HG02623 (cell line): ENCODE results near the gene HAUS3.

Experiments used
- ATAC-seq: cut with Tn5 transposase; IDR thresholded peaks from one replicate; pipeline ENCODE4 v1.9.1; 2021; ENCODE audit warnings: moderate library complexity; ENCODE audit not compliant: unreplicated experiment

The HAUS3 gene, protein sequence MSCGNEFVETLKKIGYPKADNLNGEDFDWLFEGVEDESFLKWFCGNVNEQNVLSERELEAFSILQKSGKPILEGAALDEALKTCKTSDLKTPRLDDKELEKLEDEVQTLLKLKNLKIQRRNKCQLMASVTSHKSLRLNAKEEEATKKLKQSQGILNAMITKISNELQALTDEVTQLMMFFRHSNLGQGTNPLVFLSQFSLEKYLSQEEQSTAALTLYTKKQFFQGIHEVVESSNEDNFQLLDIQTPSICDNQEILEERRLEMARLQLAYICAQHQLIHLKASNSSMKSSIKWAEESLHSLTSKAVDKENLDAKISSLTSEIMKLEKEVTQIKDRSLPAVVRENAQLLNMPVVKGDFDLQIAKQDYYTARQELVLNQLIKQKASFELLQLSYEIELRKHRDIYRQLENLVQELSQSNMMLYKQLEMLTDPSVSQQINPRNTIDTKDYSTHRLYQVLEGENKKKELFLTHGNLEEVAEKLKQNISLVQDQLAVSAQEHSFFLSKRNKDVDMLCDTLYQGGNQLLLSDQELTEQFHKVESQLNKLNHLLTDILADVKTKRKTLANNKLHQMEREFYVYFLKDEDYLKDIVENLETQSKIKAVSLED

DNA sequence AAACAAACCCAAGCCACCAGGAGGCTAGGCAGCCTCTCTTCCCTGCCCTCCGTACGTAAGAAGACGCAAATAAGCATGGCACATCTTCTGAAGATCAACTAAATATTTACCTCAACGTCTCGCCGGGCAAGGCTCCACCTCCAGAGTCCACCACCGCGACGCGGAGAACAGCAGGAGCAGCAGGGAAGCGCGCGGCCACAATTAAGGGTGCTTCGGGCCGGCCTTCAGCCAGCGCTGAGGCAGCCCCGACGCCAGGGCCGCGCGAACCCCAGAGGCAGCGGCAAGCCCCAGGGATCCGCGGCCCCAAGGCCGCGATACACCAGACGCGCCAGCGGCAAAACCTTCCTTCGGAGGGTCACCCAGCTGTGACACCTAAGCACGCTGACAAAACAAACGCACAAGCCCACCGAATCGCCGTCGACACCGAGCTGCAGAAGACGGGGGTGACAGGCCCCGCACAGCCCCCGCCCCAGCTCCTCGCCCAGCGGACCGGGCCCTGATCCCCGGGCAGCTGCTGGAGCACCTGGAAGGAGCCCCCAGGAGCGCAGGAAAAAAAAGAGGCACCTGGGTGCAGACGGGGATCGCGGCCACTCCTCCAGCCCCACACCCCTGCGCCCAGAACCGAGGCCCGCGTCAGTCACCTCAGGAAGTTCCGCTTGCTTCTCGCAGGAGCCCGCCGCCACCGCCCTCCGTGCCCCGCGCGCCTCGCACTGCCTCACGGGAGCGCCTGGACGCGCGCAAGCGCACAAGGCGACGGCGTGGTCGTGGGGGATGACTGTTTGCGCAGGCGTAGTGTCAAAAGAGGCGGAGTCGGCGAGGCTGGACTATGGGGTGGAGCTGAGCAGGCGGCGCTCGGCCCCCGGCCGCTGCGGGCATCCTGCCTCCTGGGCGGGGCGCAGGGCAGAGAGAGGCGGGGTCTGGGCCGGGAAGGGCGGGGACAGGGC lies at the start of gene HAUS3, which contains the start of gene POLN:
TSS of gene HAUS3 (minus strand) at position 712 of the 944 bp plus-strand sequence. CDS start 1,175 bp downstream, outside the sequence.
TSS of gene POLN (minus strand) at position 712 of the 944 bp plus-strand sequence. CDS start 12,890 bp downstream, outside the sequence.
- ATAC-seq: peak; percentile 82

DNA sequence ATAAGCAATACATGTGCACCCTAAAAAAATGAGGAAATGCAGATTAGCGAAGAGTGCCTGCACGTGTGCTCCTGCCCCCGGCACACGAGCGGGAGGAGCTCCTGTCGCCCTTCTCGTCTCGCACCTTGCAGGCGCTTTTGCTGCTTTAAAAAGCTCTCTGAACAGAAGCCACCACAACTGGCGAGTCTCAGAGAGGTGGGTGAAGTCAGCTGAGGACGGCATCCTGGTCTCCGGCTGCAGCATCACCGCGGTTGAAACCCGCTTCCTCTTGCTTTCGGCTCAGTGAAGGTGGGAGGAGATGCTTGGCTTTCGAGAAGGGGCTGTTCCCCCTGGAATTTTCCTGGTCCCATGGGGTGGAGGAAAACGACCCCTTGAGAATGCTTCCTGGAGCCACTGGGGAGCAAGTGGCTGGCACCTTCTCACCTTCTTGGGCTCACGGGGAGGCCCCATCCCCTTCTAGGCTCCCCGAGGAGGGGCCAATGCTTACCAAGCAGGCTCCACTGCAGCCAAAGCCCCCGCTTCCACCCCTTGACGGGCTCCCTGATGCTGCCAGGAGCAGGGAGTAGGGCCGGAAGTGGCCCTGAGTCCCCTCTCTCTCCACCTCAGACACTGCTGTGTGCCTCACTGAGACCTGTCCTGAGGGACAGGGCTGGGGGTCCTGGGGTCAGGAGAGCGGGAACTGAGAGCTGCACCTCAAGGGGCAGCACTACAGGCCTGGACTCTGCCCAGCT lies 49.2 kb upstream of the HAUS3 start:
- no peak for ATAC-seq

DNA sequence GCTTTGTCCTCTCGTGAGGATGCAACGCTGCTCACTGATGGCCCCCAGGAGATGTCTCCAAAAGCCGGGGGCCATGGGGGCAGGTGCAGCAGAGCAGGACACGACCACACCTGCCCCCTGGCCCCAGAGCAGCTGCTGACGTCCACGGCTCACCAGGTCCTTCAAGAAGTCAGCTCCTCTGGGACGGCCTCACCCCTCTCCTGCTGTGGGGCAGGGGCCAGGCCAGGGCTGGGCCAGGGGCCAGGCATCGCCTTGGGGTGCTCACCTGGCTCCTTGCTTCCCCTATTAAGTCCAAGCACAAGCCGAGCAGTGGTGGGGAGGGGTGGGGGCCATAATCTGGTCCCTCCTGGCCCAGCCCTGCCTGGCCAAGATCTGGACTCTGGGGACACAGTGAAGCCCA lies 48.6 kb upstream of the HAUS3 start:
- no peak for ATAC-seq

DNA sequence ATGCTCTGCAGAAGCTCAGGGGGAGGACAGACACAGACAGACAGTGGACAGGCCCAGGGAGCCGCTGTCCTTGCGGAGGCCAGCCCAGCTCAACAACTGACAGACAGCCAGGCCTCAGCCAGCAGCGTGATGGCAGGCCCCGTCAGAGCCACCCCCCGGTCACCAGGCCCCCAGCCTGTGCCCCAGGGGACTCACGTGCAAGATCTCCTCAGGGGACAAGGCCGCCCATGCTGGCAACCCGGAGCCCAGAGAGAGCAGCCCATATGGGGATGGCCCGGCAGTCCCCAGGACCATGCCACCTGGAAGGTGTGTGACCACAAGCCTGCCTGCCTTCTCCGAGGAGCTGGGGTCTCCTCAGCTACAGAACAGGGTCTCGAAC lies 48.0 kb upstream of the HAUS3 start:
- no peak for ATAC-seq

DNA sequence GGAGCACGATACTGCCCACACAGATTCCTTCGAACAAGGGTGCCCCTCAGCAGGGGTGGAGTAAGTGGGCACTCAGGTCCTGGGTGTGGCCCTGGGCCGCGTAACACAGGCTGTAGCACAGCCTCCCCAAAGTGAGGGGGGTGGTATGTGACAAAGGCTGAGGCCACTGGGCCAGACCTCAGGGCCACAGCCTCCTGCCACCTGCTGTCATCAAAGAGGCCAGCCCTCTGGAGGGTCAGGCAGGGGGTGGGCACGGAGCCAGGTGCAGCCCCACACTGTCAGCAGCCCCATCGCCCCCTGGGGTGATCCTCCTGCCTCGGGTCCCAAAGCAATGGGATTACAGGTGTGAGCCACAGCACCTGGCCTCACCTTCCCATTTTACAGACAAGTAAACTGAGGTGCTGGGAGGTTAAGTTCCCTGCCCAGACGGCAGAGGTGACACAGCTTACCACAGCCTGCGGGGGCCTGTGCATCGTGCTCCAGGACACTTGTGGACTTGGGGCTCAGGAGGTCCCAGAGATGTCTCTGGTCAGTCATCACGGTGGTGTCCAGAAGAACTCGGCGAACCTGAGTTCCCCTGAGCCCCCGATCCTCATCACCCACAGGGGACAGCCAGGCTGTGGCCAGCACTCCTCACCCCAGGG lies 47.5 kb upstream of the HAUS3 start:
- ATAC-seq: no peak

DNA sequence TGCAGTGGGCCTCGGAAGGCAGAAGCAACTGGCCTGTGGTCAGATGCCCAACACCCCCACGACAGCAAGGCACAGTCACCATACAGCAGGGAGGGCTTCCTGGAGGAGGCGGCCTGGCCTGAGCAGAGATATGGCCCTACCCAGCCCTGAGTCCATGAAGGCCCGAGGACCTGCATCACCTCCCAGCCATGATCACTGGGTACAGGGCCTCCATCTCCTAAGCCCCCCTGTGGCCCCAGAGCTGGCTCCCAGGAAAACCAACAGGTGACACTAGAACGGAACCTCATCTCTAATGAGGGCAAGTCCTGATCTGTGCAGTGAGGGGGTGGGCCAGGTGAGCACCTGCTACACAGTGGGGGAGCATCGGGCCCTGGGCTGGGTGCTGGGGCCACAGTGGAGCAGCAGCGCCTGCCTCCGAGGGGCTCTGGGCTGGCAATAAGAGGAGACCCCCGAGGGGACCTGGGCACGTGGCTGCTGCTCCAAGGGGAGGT lies 46.2 kb upstream of the HAUS3 start:
- ATAC-seq: no peak

DNA sequence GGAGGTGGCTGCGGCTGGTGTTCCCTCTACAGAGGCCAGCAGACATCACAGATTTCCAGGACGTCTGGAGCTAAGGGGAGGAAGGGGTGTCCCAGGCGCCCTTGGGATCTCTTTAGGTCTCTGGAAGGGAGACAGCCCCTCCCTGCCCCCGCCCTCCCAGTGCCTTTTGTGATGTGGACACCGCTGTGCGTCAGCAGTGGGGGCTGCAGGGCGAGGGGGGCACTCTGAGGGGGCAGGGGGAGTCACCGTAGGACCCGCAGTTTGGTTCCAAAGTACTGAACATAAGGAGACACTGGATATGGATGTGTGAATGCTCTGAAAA lies 45.6 kb upstream of the HAUS3 start:
- no peak for ATAC-seq

DNA sequence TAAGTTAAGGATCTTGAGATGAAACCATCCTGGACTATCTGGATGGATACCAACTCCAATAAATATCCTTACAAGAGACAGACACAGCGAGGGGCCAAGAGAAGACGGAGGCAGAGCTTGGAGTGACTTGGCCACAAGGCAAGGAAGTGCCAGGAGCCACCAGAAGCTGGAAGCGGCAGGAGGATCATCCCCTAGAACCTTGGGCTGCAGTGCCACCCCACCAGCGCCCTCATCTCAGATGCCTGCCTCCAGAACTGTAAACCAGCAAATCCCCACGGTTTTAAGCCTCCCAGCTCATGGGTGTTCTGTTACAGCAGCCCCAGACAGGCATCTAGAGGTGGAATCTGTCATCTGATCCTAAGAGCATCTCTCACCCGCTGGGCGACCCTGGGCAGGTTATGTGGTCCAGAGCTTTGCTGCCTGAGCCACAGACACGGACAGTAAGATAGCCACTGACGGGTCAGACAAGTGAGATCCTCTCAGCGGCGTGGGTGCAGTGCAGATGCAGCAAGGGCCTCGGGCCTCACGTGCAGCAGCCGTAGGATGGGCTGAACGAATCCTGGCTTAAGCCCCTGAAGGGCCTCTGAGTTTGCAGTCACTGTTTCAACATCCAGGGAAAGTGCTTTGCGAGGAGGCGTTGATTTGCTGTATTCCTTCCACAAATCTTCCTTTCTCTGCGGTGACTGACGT lies 45.1 kb upstream of the HAUS3 start:
- no peak for ATAC-seq

DNA sequence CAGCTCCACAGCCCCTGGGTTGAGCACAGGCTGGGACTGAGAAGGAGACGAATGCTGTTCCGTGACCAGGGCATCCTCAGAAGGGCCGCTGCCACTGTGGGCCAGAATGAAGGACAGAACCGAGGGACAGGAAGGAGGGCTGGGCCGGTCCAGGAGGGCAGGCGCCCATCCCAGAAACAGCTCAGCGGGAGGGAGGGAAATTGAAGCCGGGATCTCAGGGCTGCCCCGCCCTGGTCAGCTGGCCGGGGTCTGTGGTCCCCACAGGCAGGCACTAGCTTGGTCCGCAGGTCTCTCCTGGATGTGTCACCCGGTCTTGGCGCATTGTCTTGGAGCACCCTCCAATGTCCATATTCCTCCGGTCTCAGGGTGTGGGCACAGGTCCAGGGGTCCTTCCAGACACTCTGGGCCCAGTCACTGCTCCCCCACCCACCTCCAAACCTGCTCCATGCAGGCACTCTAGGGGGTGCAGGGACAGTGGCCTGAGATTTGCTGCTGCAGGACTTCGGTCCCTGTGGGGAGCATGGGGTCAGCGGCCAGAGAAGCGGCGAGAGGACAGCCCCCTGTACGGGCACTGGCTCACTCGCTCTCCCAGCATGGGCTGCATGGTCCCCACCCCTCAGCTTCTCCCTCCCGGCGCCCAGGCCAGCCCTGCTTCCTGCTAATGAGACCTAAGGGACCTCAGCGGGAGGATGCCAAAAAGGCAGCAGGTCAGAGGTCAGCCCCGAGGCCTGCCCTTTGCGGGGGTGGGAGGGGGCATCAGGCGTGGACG lies 43.9 kb upstream of the HAUS3 start:
- no peak for ATAC-seq

DNA sequence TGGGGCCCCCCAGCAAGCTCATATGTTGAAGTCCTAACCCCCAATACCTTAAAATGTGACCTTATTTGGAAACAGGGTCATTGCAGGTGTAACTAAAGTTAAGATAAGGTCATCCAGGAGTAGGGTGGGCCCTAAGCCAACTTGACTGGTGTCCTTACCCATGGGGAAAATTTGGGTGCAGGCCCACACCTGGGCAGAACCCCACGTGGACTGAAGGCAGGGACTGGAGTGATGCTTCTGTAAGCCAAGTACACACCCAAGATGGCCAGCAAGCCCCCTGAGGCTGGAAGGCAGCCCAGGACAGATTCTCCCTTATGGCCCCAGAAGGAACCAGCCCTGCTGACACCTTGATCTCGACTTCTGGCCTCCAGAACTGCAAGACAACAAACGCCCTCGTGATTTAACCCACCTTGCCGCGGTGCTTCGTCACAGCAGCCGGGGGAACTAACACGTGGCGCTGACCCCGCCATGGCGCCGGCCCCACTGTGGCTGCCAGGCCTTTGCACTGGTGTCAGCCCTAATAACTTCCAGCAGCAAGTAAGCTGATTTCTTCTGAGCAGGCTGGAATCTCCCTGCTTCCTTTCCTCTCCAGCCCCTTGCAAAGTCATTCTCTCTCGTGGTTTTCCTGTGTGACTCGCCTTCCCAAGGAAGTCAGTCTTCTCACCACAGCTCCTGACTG lies 43.2 kb upstream of the HAUS3 start:
- no peak for ATAC-seq

DNA sequence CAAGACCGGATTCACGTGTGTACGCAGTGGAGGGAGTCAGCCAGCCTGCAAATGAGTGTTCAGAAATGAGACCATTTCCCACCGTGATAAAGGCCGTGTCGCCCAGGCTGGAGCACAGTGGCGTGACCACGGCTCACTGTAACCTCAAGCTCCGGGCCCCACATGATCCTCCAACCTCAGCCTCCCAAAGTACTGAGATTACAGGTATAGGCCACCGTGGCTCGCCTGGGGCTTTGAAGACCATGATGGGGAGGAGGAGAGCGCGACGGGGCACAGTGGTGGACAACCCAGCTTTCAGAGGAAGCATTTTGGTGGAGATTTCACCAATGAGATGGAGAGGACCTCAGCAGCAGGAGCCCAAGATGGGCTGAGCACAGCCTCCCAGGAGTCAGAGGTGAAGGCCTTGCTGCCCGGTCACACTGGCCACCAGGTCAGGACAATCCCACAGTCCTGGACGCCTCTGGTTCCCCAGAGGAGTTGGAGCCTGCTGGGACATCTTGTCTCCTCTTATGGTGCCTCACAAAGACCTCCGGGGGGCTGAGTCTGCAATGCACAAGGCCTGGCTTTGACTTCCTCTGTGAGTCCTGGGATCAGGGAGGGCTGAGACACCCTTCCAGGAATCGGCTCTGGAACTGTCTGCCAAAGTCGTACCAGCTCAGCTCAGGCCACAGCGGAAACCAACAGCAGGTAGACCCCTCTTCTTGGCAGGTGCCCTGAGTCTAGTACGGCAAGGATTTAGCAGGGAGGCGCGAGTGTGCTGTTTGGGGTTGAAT lies 42.4 kb upstream of the HAUS3 start:
- no peak for ATAC-seq

DNA sequence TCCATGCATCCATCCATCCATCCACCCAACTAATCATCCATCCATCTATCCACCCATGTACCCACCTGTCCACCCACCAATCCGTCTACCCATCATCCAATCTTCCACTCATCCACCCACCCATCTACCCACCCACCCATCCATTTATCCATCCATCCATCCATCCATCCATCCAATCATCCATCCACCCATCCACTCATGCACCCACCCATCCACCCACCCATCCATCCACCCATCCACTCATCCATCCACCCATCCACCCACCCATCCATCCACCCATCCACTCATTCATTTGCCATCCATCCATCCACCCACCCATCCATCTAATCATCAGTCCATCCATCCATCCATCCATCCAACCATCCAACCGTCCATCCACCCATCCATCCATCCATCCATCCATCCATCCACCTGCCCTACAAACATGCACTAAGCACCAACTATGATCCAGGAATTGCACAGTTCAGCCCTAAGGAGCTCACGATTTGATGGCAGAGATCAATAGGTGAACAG lies 41.3 kb upstream of the HAUS3 start:
- ATAC-seq: no peak

DNA sequence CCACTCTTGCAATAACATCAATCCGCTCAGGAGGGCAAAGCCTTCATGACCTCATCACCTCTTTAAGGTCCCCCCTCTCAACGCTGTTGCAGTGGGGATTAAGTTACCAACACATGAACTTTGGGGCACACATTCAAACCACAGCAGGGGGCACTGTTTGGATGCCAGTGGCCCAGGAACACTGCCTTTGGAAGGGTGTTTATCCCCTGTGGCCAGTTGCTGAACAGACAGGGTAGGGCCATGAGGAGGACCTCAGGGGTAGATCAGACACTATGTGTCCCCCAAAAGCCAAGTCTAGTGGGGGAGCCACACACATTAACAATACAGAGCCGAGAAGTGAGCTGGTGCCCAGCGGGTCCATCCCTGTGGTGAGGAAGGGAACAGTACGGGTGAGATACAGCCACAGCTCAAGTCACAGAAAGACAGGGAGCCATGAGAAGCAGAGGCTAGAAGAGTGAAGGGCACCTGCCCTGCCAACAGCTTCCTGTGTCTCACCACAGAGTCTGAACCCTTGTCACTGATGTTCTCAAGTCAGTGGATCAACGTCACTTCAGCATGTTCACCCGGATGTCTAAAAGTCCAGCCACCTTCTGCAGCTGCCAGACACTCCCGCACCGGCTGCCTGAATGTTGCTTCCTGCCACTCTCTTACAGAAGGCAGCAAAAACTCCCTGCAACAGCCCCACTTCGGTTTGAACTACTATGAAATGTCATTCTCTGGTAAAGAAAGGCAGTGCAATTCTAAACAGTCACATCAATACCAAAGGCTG lies 39.8 kb upstream of the HAUS3 start:
- no peak for ATAC-seq

DNA sequence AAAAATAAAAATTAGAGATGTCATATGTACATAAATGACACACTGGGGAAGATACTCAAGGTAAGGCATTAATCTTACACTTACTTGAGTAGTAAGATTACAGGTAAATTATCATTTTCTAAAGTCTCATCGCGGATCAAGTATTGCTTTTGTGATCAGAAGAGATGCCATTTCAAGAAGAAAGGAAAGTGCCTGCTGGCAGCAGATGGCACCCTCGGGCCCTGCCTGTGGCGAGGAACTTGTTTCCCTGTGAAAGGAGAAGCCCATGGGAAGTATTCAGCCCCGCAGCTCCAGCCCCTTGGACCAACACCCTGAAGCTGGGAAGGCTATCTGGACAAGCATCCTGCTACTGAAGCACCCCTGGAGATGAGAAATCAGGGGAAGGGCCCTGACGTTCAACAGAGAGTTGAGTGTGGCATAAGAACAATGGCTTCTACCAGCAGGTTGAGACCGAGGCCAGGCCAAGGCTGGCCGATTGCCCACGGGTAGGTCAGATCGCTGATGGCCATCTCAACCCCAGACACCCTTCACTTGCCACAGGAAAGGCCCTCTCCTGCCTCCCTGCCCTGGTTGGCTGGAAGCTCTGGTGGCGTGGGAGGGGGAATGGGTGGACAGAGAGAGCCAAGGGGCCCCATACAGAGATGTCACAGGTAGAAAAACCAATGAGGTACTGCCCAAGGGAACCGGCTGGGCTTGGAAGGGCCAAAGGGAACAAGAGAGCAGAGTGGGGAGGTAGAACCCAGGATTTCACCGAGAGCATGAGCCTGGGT lies 38.8 kb upstream of the HAUS3 start:
- no peak for ATAC-seq

DNA sequence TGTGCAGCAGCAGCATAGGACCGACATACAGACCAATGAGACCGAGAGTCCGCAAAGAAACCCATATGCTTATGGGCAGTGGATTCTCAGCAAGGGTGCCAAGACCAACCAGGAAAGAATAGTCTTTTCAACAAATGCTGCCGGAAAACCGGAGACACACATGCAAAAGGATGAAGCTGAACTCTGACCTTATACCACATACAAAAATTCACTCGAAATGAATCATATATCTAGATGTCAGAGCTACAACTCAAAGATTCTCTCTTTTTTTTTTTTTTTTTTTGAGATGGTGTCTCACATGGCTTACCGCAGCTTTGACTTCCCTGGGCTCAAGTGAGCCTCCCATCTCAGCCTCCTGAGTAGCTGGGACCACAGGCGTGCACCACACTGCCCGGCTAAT lies 36.0 kb upstream of the HAUS3 start:
- ATAC-seq: no peak
